Uterus (tissue), 4 donors: Measurements from ENCODE around the gene TSACC. TPM values are rescaled to one million over a fixed set of nuclear protein-coding genes. Genes with fewer than 3 reads are reported as not detected.

Source experiments
- DNase-seq, 2 donors: peaks; one replicate each; pipeline ENCODE4 v3.0.0-alpha.2; 2019 to 2020
- H3K27ac ChIP-seq, 2 donors: fragments of 200-600 bp; sonication (generic); 1 replicate in 1 of 2; 2 replicates in 1 of 2; pipeline ENCODE4 v1.5.1; 2016 to 2018
- H3K27me3 ChIP-seq, 2 donors: fragments of 200-600 bp; sonication (generic); one replicate each; pipeline ENCODE4 v1.5.1; 2018 to 2019; ENCODE audit warnings: control low read depth in 1 of 2
- H3K36me3 ChIP-seq, 2 donors: fragments of 200-600 bp; sonication (generic); one replicate each; pipeline ENCODE4 v1.5.1; 2019; ENCODE audit warnings: control low read depth in 1 of 2
- H3K4me1 ChIP-seq, 2 donors: fragments of 200-600 bp; sonication (generic); one replicate each; pipeline ENCODE4 v1.5.1; 2018 to 2019; ENCODE audit warnings: control low read depth in 1 of 2
- H3K4me3 ChIP-seq, 2 donors: fragments of 200-600 bp; sonication (generic); 1 replicate in 1 of 2; 2 replicates in 1 of 2; pipeline ENCODE4 v1.5.1; 2018 to 2019; ENCODE audit warnings: mild to moderate bottlenecking in 1 of 2
- H3K9me3 ChIP-seq, 2 donors: fragments of 200-600 bp; sonication (generic); one replicate each; pipeline ENCODE4 v1.5.1; 2019; ENCODE audit warnings: control low read depth in 1 of 2
- CTCF ChIP-seq, 4 experiments: fragments of 200-600 bp in 2 of 4; fragments of 450-650 bp in 2 of 4; sonication (generic) in 2 of 4; IDR thresholded peaks; one replicate each; pipeline ENCODE4 v1.5.1; 2016 to 2019; ENCODE audit warnings: antibody characterized with exemption in 4 of 4, mild to moderate bottlenecking in 2 of 4, moderate library complexity in 1 of 4
- POLR2A ChIP-seq, 2 donors: fragments of 450-650 bp; IDR thresholded peaks; one replicate each; pipeline ENCODE4 v1.6.1; 2016; ENCODE audit warnings: antibody characterized with exemption in 2 of 2, mild to moderate bottlenecking in 1 of 2, moderate library complexity in 1 of 2
- intact Hi-C: fragments of 100-400 bp; cut with DNase I; formaldehyde crosslinking; loops from one replicate; pipeline ENCODE4 v1.15.1; 2023; ENCODE audit warnings: low total_unique reads
- total RNA-seq, 4 donors: library from RNA; depleted of rRNA in 3 of 4; stranded (reverse); fragments of >200 nt in 3 of 4; gene quantifications; one replicate each; pipeline versions ENCODE4 v1.1.0 to v1.2.4, GENCODE V29; 2014 to 2023
- donor health status: DM: yes; HTN: yes; CAD: no.

Gene TSACC
- total RNA-seq, 4 donors from 2014 or later: not detected

- no peak for DNase-seq
- H3K4me3 ChIP-seq: no peak overlapping the region
- intact Hi-C loops: no loop called here
- H3K27me3 ChIP-seq: no peaks in the 10 kb centered on the region
- TF ChIP-seq CTCF (IDR thresholded peaks at IDR 0.05): no peak
- TF ChIP-seq POLR2A (IDR thresholded peaks at IDR 0.05): no peak
- H3K36me3 ChIP-seq: no peaks in the 10 kb centered on the region
- H3K27ac ChIP-seq: no peak overlapping the region
- no peaks in the 10 kb centered on the region for H3K9me3 ChIP-seq
- H3K4me1 ChIP-seq: peaks cover 0 to 4% of the 10 kb centered on the region in 2 donors
Observed at GRCh38 chr1:156391366-156391677, 53.0 kb downstream of the TSACC start.

- TF ChIP-seq CTCF (IDR thresholded peaks at IDR 0.05): no peak
- TF ChIP-seq POLR2A (IDR thresholded peaks at IDR 0.05): no peak
- Histone ChIP-seq H3K4me3 (no peak overlapping the region), H3K27me3 (no peaks in the 10 kb centered on the region), H3K36me3 (no peaks in the 10 kb centered on the region), H3K4me1 (peaks cover 0 to 4% of the 10 kb centered on the region in 2 donors), H3K9me3 (no peaks in the 10 kb centered on the region), H3K27ac (no peak overlapping the region)
- DNase-seq: no peak
- intact Hi-C loops: no loop called here
Observed at GRCh38 chr1:156391701-156392100, 53.4 kb downstream of the TSACC start.

GRCh38 chr1:156392452-156392853, 54.1 kb downstream of the TSACC start:
- Histone ChIP-seq H3K4me1 (peaks cover 0 to 4% of the 10 kb centered on the region in 2 donors), H3K27ac (no peak overlapping the region), H3K9me3 (no peaks in the 10 kb centered on the region), H3K27me3 (no peaks in the 10 kb centered on the region), H3K4me3 (no peak overlapping the region), H3K36me3 (no peaks in the 10 kb centered on the region)
- intact Hi-C loops: no loop called here
- TF ChIP-seq POLR2A (IDR thresholded peaks at IDR 0.05): no peak
- TF ChIP-seq CTCF (IDR thresholded peaks at IDR 0.05): no peak
- no peak for DNase-seq

GRCh38 chr1:156393095-156393494, 54.8 kb downstream of the TSACC start:
- TF ChIP-seq CTCF (IDR thresholded peaks at IDR 0.05) (no peak), POLR2A (IDR thresholded peaks at IDR 0.05) (no peak)

GRCh38 chr1:156394082-156394481, 55.8 kb downstream of the TSACC start:
- Histone ChIP-seq H3K27me3 (no peaks in the 10 kb centered on the region), H3K4me3 (no peak overlapping the region), H3K36me3 (no peaks in the 10 kb centered on the region), H3K9me3 (no peaks in the 10 kb centered on the region), H3K27ac (no peak overlapping the region), H3K4me1 (no peaks in the 10 kb centered on the region)
- intact Hi-C loops: no loop called here
- no peak for DNase-seq
- TF ChIP-seq CTCF (IDR thresholded peaks at IDR 0.05) (no peak), POLR2A (IDR thresholded peaks at IDR 0.05) (no peak)

More at GRCh38 chr1:156393095-156393494, 54.8 kb downstream of the TSACC start:
- no peaks in the 10 kb centered on the region for H3K27me3 ChIP-seq
- peaks cover 0 to 4% of the 10 kb centered on the region in 2 donors for H3K4me1 ChIP-seq
- no peak overlapping the region for H3K27ac ChIP-seq
- H3K36me3 ChIP-seq: no peaks in the 10 kb centered on the region
- no peak for DNase-seq
- intact Hi-C loops: no loop called here
- H3K9me3 ChIP-seq: no peaks in the 10 kb centered on the region
- no peak overlapping the region for H3K4me3 ChIP-seq
